ENCODE data around the gene VMAC.

Gene VMAC

GRCh38 chr19:5922161-5922545 is 17.5 kb downstream of the VMAC start:
- Histone ChIP-seq H3K36me3 (ENCODE audit: control insufficient read depth, insufficient read depth, low read length) (no peaks in the 10 kb centered on the region), H2AFZ (no peak overlapping the region), H3K27ac (no peak overlapping the region), H3K4me1 (no peaks in the 10 kb centered on the region), H3K9ac (no peak overlapping the region), H3K4me3 (ENCODE audit: low read depth, low read length) (no peak overlapping the region), H3K79me2 (no peaks in the 10 kb centered on the region), H3K9me3 (ENCODE audit: control insufficient read depth, low read length) (no peaks in the 10 kb centered on the region), H3K4me2 (ENCODE audit: low read length) (no peak overlapping the region), H3K27me3 (ENCODE audit: control insufficient read depth, insufficient read depth, low read length) (no peaks in the 10 kb centered on the region)
- no peak for TF ChIP-seq CTCF (IDR thresholded peaks at IDR 0.05)

- Histone ChIP-seq H3K27me3 (ENCODE audit: control insufficient read depth, insufficient read depth, low read length) (no peaks in the 10 kb centered on the region), H2AFZ (no peak overlapping the region), H3K79me2 (no peaks in the 10 kb centered on the region), H3K36me3 (ENCODE audit: control insufficient read depth, insufficient read depth, low read length) (no peaks in the 10 kb centered on the region), H3K4me3 (ENCODE audit: low read depth, low read length) (no peak overlapping the region), H3K9ac (no peak overlapping the region), H3K27ac (no peak overlapping the region), H3K4me2 (ENCODE audit: low read length) (no peak overlapping the region), H3K9me3 (ENCODE audit: control insufficient read depth, low read length) (no peaks in the 10 kb centered on the region), H3K4me1 (no peaks in the 10 kb centered on the region)
- no peak for TF ChIP-seq CTCF (IDR thresholded peaks at IDR 0.05)
These were observed 18.7 kb downstream of the VMAC start for GRCh38 chr19:5923356-5923755.

DNA sequence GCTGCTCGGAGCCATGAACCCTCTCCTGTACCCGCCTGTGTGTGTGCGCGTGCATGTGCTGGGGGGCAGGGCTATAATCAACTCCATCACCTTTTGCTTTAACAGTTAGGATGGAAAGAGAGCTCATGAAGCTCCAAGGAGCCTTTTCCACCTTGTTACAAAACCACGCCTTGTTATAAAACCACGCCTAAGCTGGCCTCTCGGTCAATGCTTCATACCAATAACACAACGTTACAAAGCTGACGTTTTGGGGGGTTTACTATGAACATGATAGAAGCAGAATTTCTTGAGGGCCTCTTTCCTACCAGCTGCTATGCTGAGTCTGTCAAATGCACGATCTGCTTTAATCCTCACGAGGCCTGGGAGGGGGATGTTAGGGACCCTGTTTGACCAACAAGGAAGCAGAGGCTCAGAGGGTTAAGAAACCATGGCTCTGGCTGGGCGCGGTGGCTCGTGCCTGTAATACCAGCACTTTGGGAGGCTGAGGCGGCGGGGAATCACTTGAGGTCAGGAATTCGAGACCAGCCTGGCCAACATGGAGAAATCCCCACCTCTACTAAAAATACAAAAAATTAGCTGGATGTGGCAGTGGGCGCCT is 21.3 kb downstream of the VMAC start:
- no peak overlapping the region for H2AFZ ChIP-seq
- no peaks in the 10 kb centered on the region for H3K36me3 ChIP-seq (ENCODE audit: control insufficient read depth, insufficient read depth, low read length)
- no peak overlapping the region for H3K9ac ChIP-seq
- no peak overlapping the region for H3K4me3 ChIP-seq (ENCODE audit: low read depth, low read length)
- TF ChIP-seq CTCF (IDR thresholded peaks at IDR 0.05) = no peak
- no peaks in the 10 kb centered on the region for H3K9me3 ChIP-seq (ENCODE audit: control insufficient read depth, low read length)
- no peaks in the 10 kb centered on the region for H3K79me2 ChIP-seq
- H3K27me3 ChIP-seq (ENCODE audit: control insufficient read depth, insufficient read depth, low read length) = no peaks in the 10 kb centered on the region
- H3K4me1 ChIP-seq = no peaks in the 10 kb centered on the region
- no peak overlapping the region for H3K27ac ChIP-seq
- no peak overlapping the region for H3K4me2 ChIP-seq (ENCODE audit: low read length)

DNA sequence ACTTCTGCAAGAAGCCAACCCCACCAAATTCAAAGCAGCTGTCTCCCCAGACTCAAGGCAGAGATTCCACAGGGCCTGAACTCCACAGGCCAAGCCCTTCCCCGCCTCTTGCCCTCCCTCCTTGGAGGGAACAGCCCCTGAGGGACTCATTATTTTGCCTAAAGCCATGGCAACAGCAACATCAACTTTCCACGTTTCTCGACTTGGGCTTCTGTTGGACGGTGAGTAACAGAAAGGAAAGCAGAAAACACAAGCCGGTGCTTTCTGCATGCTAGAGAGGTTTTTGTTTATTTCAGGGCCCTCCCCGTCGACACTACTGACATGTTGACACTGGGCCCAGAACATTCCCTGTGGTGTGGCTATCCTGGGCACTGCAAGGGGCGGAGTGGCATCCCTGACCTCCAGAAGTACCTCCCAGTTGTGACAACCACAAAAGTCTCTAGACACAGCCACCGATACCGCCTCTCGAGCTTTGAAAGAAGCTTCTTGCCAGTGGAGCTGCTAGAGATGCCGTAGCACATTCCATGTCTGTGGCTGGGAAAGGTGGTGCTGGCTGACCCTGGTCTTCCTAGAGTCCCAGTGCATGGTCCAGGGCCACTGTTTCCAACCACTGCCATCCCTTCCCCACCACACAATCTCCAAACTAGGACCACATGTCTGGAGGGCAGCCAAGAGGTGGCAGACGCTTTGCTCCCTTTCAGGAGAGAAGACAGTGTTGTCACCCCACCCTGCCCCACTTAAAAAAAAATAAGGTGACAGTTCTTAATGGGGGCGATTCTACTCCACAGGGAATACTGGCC is 22.2 kb downstream of the VMAC start:
- no peak overlapping the region for H2AFZ ChIP-seq
- no peak overlapping the region for H3K4me3 ChIP-seq (ENCODE audit: low read depth, low read length)
- H3K9me3 ChIP-seq (ENCODE audit: control insufficient read depth, low read length) = no peaks in the 10 kb centered on the region
- TF ChIP-seq CTCF (IDR thresholded peaks at IDR 0.05) = no peak
- H3K4me1 ChIP-seq = no peaks in the 10 kb centered on the region
- no peaks in the 10 kb centered on the region for H3K36me3 ChIP-seq (ENCODE audit: control insufficient read depth, insufficient read depth, low read length)
- peak overlapping the region; percentile 48 for H3K27ac ChIP-seq
- no peak overlapping the region for H3K9ac ChIP-seq
- no peaks in the 10 kb centered on the region for H3K27me3 ChIP-seq (ENCODE audit: control insufficient read depth, insufficient read depth, low read length)
- H3K79me2 ChIP-seq = no peaks in the 10 kb centered on the region
- H3K4me2 ChIP-seq (ENCODE audit: low read length) = no peak overlapping the region

DNA sequence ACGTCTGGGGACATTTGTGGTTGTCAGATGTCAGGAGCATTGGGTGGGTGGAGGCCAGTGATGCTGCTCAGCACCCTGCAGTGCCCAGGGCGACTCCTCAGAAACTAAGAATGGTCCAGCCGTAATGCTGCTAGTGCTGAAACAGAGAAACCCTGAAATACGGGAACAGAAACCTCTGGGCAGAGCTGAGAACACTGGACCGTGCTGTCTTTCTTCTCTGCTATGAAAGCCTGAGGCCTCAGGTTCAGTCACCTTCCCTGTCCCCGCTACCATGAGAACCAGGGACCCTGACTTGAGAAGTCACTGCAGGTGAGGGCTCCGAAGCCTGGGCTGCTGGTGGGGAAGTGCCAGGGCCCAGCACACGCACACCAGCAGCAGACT is 22.8 kb downstream of the VMAC start:
- Histone ChIP-seq H3K4me2 (ENCODE audit: low read length) (no peak overlapping the region), H2AFZ (no peak overlapping the region), H3K9ac (no peak overlapping the region), H3K4me3 (ENCODE audit: low read depth, low read length) (no peak overlapping the region), H3K27ac (peak overlapping the region; percentile 48), H3K27me3 (ENCODE audit: control insufficient read depth, insufficient read depth, low read length) (no peaks in the 10 kb centered on the region), H3K9me3 (ENCODE audit: control insufficient read depth, low read length) (no peaks in the 10 kb centered on the region), H3K36me3 (ENCODE audit: control insufficient read depth, insufficient read depth, low read length) (no peaks in the 10 kb centered on the region), H3K4me1 (no peaks in the 10 kb centered on the region), H3K79me2 (no peaks in the 10 kb centered on the region)
- TF ChIP-seq CTCF (IDR thresholded peaks at IDR 0.05) = no peak
